Stimulated activated CD4-positive, alpha-beta T cell treated with anti-CD3 and anti-CD28 coated beads, Interleukin-12 subunit alpha, Interleukin-12 subunit beta, amount 100 ng/mL, for 24 hours (primary cell): ENCODE measurements around the gene MTNR1B.

ENCODE experiments used
- DNase-seq, 2 experiments: peaks; one replicate each; pipeline ENCODE4 v3.0.0-alpha.2; 2020; ENCODE audit warnings: low read depth in 2 of 2

Gene MTNR1B

GRCh38 chr11:92978271-92979111 is 9.0 kb downstream of the MTNR1B start:
- DNase-seq = no peak

GRCh38 chr11:92979176-92979575 is 9.7 kb downstream of the MTNR1B start:
- no peak for DNase-seq

- DNase-seq = no peak
These were observed 10.9 kb downstream of the MTNR1B start for GRCh38 chr11:92980312-92980711.

GRCh38 chr11:92981508-92982043 is 12.1 kb downstream of the MTNR1B start:
- no peak for DNase-seq

GRCh38 chr11:92986585-92986984 is 17.1 kb downstream of the MTNR1B start:
- DNase-seq = no peak

GRCh38 chr11:92993004-92993403 is 23.6 kb downstream of the MTNR1B start:
- no peak for DNase-seq

- no peak for DNase-seq
These were observed 31.3 kb downstream of the MTNR1B start for GRCh38 chr11:93000511-93001476.

- no peak for DNase-seq
These were observed 32.4 kb downstream of the MTNR1B start for GRCh38 chr11:93001806-93002205.

GRCh38 chr11:93002380-93002779 is 32.9 kb downstream of the MTNR1B start:
- no peak for DNase-seq

- DNase-seq = no peak
These were observed 35.8 kb downstream of the MTNR1B start for GRCh38 chr11:93005239-93005638.

GRCh38 chr11:93013646-93014045 is 44.2 kb downstream of the MTNR1B start:
- no peak for DNase-seq

- DNase-seq = no peak
These were observed 47.1 kb downstream of the MTNR1B start for GRCh38 chr11:93016595-93016994.

- DNase-seq = no peak
These were observed 48.6 kb downstream of the MTNR1B start for GRCh38 chr11:93017821-93018690.

GRCh38 chr11:93020248-93021046 is 51.0 kb downstream of the MTNR1B start:
- DNase-seq = no peak

- DNase-seq = no peak
These were observed 54.9 kb downstream of the MTNR1B start for GRCh38 chr11:93024369-93024768.

- DNase-seq = no peak
These were observed 56.3 kb downstream of the MTNR1B start for GRCh38 chr11:93025558-93026255.

GRCh38 chr11:93028960-93029522 is 59.6 kb downstream of the MTNR1B start:
- DNase-seq = no peak

GRCh38 chr11:93031386-93031785 is 61.9 kb downstream of the MTNR1B start:
- DNase-seq = no peak
